ENCODE measurements around the gene GSC. TPM values are rescaled to one million over a fixed set of nuclear protein-coding genes. Genes with fewer than 3 reads are reported as not detected.
"Not testable (repeated sequence)": the region's sequence is repeated elsewhere in the genome, so short reads cannot be mapped to it uniquely, and the experiment has no call there.

GSC gene
- total and polyA plus RNA-seq, 8 donors, result 0.35 to 1.7 (median 0.54) TPM

DNA sequence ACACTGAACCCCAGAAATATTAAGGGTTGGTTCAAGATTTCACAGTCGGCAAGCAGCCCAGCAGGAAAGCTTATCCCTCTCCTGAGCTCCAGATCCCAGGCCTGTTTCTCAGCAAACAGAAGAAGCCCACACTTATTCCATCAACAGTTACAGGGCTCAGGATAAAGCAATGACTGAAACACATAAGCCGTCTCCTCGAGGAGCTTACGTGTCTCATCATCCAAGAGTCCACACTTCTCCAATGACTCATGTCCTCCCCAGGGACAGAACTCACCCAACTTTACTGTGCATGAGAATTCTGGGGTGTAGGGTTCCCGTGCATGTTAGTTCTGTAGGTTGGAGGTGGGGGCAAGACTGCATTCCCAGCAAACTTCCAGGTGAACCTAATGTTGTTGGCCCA lies 31.2 kb downstream of the GSC start:
- TF ChIP-seq CTCF (IDR thresholded peaks at IDR 0.05), result no peak
- ATAC-seq (no peak), FAIRE-seq (no peak), DNase-seq (no peak)
- H3K27me3 ChIP-seq, result no peaks in the 10 kb centered on the region
- H3K4me1 ChIP-seq, result no peaks in the 10 kb centered on the region
- 78% methylated on average over 5 of the region's 5 CpGs for WGBS, 2 donors
- no peaks in the 10 kb centered on the region for H3K36me3 ChIP-seq
- H3K27ac ChIP-seq, result no peak overlapping the region
- H3K4me3 ChIP-seq, result no peak overlapping the region
- H3K9me3 ChIP-seq, result no peaks in the 10 kb centered on the region
- intact Hi-C loops (cut with DNase I), result no loop called here

DNA sequence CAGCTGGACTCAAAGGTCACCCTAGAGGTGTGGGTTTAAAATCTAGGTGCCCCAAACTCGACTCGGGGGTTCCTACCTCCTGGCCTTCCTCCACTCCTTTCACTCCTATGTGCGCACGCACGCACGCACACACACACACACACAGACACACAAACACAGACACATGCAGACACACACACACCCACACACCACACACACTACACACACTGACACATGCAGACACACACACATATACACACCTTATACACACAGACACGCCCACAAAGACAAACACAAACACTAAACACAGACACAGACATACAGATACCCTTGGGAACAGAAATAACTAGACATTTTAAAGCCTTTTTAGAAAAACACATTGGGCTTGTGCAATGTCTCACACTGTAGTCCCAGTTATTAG lies 31.8 kb downstream of the GSC start:
- no peak for FAIRE-seq
- H3K27me3 ChIP-seq, result no peaks in the 10 kb centered on the region
- no peaks in the 10 kb centered on the region for H3K4me1 ChIP-seq
- H3K9me3 ChIP-seq, result no peaks in the 10 kb centered on the region
- H3K36me3 ChIP-seq, result no peaks in the 10 kb centered on the region
- TF ChIP-seq CTCF (IDR thresholded peaks at IDR 0.05), result no peak
- ATAC-seq, result no peak
- intact Hi-C loops (cut with DNase I), result no loop called here
- no peak for DNase-seq
- WGBS, 2 donors, result 82 to 87% methylated on average over 7 of the region's 7 CpGs
- H3K4me3 ChIP-seq, result no peak overlapping the region
- H3K27ac ChIP-seq, result no peak overlapping the region

- Histone ChIP-seq H3K27ac (no peak overlapping the region), H3K9me3 (no peaks in the 10 kb centered on the region), H3K4me3 (no peak overlapping the region), H3K4me1 (no peaks in the 10 kb centered on the region), H3K36me3 (no peaks in the 10 kb centered on the region), H3K27me3 (no peaks in the 10 kb centered on the region)
- intact Hi-C loops (cut with DNase I), result no loop called here
- FAIRE-seq (no peak), DNase-seq (no peak), ATAC-seq (no peak)
- 56 to 86% methylated on average over 3 of the region's 3 CpGs for WGBS, 2 donors
- no peak for TF ChIP-seq CTCF (IDR thresholded peaks at IDR 0.05)
Measured at GRCh38 chr14:94728950-94729349, 41.0 kb downstream of the GSC start.

- H3K27ac ChIP-seq; H3K36me3 ChIP-seq; H3K4me3 ChIP-seq; FAIRE-seq; intact Hi-C loops (cut with DNase I); H3K27me3 ChIP-seq; H3K4me1 ChIP-seq; H3K9me3 ChIP-seq; ATAC-seq; DNase-seq: not testable (repeated sequence)
- 93 to 97% methylated on average over 5 of the region's 5 CpGs for WGBS, 2 donors
Measured at GRCh38 chr14:94728440-94728839, 41.5 kb downstream of the GSC start.

DNA sequence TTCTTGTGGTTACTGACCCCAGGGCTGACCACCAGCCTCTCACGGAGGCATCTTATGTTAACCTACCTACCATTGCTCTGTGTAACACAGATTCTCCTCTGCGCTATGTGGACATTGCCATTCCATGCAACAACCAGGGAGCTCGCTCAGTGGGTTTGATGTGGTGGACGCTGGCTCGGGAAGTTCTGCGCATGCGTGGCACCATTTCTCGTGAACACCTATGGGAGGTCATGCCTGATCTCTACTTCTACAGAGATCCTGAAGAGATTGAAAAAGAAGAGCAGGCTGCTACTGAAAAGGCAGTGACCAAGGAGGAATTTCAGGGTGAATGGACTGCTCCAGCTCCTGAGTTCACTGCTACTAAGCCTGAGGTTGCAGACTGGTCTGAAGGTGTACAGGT lies 43.3 kb downstream of the GSC start:
- intact Hi-C loops (cut with DNase I); H3K27ac ChIP-seq; H3K4me3 ChIP-seq; ATAC-seq; H3K4me1 ChIP-seq; H3K9me3 ChIP-seq; DNase-seq; H3K36me3 ChIP-seq; H3K27me3 ChIP-seq; FAIRE-seq: not testable (repeated sequence)
- WGBS, 2 donors, result 95 to 97% methylated on average over 8 of the region's 8 CpGs

- FAIRE-seq (no peak), DNase-seq (no peak), ATAC-seq (no peak)
- intact Hi-C loops (cut with DNase I), result no loop called here
- WGBS, 2 donors, result 72 to 80% methylated on average over 2 of the region's 2 CpGs
- Histone ChIP-seq H3K27ac (no peak overlapping the region), H3K4me3 (no peak overlapping the region), H3K27me3 (no peaks in the 10 kb centered on the region), H3K9me3 (no peaks in the 10 kb centered on the region), H3K36me3 (no peaks in the 10 kb centered on the region), H3K4me1 (no peaks in the 10 kb centered on the region)
- TF ChIP-seq CTCF (IDR thresholded peaks at IDR 0.05), result no peak
Measured at GRCh38 chr14:94724993-94725392, 44.9 kb downstream of the GSC start.

Data from pancreas (tissue), 10 donors.